GM21528 (cell line): ENCODE data around the gene PRSS33.
A peak's percentile ranks its signal among the peaks of the same experiment; 100 is the strongest.

Source experiments
- ATAC-seq: cut with Tn5 transposase; IDR thresholded peaks from one replicate; pipeline ENCODE4 v1.9.1; 2021; ENCODE audit warnings: mild to moderate bottlenecking, moderate library complexity; ENCODE audit not compliant: unreplicated experiment, low FRiP score

Gene PRSS33

GRCh38 chr16:2779151-2779920 lies 8.0 kb downstream of the PRSS33 start:
- no peak for ATAC-seq

GRCh38 chr16:2778630-2778958 lies 8.8 kb downstream of the PRSS33 start:
- ATAC-seq: no peak

GRCh38 chr16:2777903-2778629 lies 9.3 kb downstream of the PRSS33 start:
- ATAC-seq: peak; percentile 7

- peak; percentile 45 for ATAC-seq
These were observed 10.0 kb downstream of the PRSS33 start, which contains the start of gene ELOB for GRCh38 chr16:2777231-2777902. Gene ELOB (minus strand): TSS chr16:2777280. CDS start chr16:2777239, 41 bp downstream.

GRCh38 chr16:2776500-2777139 lies 10.7 kb downstream of the PRSS33 start:
- peak; percentile 22 for ATAC-seq

- no peak for ATAC-seq
These were observed 11.4 kb downstream of the PRSS33 start for GRCh38 chr16:2775765-2776499.

- ATAC-seq: no peak
These were observed 12.1 kb downstream of the PRSS33 start for GRCh38 chr16:2775131-2775716.

- no peak for ATAC-seq
These were observed 13.0 kb downstream of the PRSS33 start for GRCh38 chr16:2774161-2774891.

GRCh38 chr16:2773188-2773968 lies 14.0 kb downstream of the PRSS33 start:
- ATAC-seq: no peak

- no peak for ATAC-seq
These were observed 15.6 kb downstream of the PRSS33 start for GRCh38 chr16:2771496-2772402.

- ATAC-seq: no peak
These were observed 17.1 kb downstream of the PRSS33 start for GRCh38 chr16:2770057-2770951.

GRCh38 chr16:2769675-2770056 lies 17.7 kb downstream of the PRSS33 start:
- no peak for ATAC-seq

GRCh38 chr16:2769100-2769529 lies 18.2 kb downstream of the PRSS33 start:
- ATAC-seq: no peak

- ATAC-seq: no peak
These were observed 18.8 kb downstream of the PRSS33 start for GRCh38 chr16:2768403-2769089.

- ATAC-seq: no peak
These were observed 19.5 kb downstream of the PRSS33 start for GRCh38 chr16:2767891-2768290.
